GM21526 (cell line): ENCODE measurements around the gene BDKRB2.

ENCODE experiments used
- ATAC-seq: cut with Tn5 transposase; IDR thresholded peaks from one replicate; pipeline ENCODE4 v1.9.1; 2021; ENCODE audit warnings: moderate library complexity; ENCODE audit not compliant: unreplicated experiment, low FRiP score

BDKRB2 gene

GRCh38 chr14:96247031-96247430 is 42.4 kb downstream of the BDKRB2 start:
- ATAC-seq, result no peak

- no peak for ATAC-seq
Measured at GRCh38 chr14:96249029-96249428, 44.4 kb downstream of the BDKRB2 start.

- ATAC-seq, result no peak
Measured at GRCh38 chr14:96250485-96250884, 45.8 kb downstream of the BDKRB2 start.

- no peak for ATAC-seq
Measured at GRCh38 chr14:96251656-96252155, 47.1 kb downstream of the BDKRB2 start.

- ATAC-seq, result no peak
Measured at GRCh38 chr14:96252323-96252998, 47.8 kb downstream of the BDKRB2 start.

GRCh38 chr14:96252999-96253539 is 48.4 kb downstream of the BDKRB2 start:
- ATAC-seq, result no peak

- ATAC-seq, result no peak
Measured at GRCh38 chr14:96254687-96255086, 50.0 kb downstream of the BDKRB2 start.

- no peak for ATAC-seq
Measured at GRCh38 chr14:96255501-96256366, 51.1 kb downstream of the BDKRB2 start, which contains the start of gene BDKRB1. Gene BDKRB1, plus strand, starts transcription at chr14:96256210. Its CDS starts 7,473 bp downstream, at chr14:96263683.

GRCh38 chr14:96256407-96256806 is 51.8 kb downstream of the BDKRB2 start:
- ATAC-seq, result no peak

GRCh38 chr14:96257056-96257455 is 52.4 kb downstream of the BDKRB2 start:
- ATAC-seq, result no peak

- ATAC-seq, result no peak
Measured at GRCh38 chr14:96257900-96258299, 53.3 kb downstream of the BDKRB2 start.

GRCh38 chr14:96260341-96260821 is 55.7 kb downstream of the BDKRB2 start:
- ATAC-seq, result no peak

- no peak for ATAC-seq
Measured at GRCh38 chr14:96261053-96261452, 56.4 kb downstream of the BDKRB2 start.

- no peak for ATAC-seq
Measured at GRCh38 chr14:96261772-96262655, 57.4 kb downstream of the BDKRB2 start.

GRCh38 chr14:96263347-96264199 is 58.9 kb downstream of the BDKRB2 start:
- no peak for ATAC-seq

- ATAC-seq, result no peak
Measured at GRCh38 chr14:96264200-96264553, 59.5 kb downstream of the BDKRB2 start.

GRCh38 chr14:96264853-96265252 is 60.2 kb downstream of the BDKRB2 start:
- ATAC-seq, result no peak

- no peak for ATAC-seq
Measured at GRCh38 chr14:96265383-96266095, 60.9 kb downstream of the BDKRB2 start.

GRCh38 chr14:96267336-96267735 is 62.7 kb downstream of the BDKRB2 start:
- ATAC-seq, result no peak
